Left ventricle myocardium inferior (tissue), 1 donor: ENCODE results near the gene ZCCHC24. TPM values are rescaled to one million over a fixed set of nuclear protein-coding genes. Genes with fewer than 3 reads are reported as not detected.

Source experiments
- DNase-seq: peaks from one replicate; pipeline ENCODE4 v3.0.0-alpha.2; 2020
- H3K27ac ChIP-seq: fragments of 200-600 bp; replicated peaks from 2 replicates; pipeline ENCODE4 v1.8.0; 2021
- H3K27me3 ChIP-seq: fragments of 200-600 bp; 2 replicates; pipeline ENCODE4 v1.8.0; 2021; ENCODE audit warnings: low read depth
- H3K36me3 ChIP-seq: fragments of 200-600 bp; 2 replicates; pipeline ENCODE4 v1.8.0; 2021
- H3K4me1 ChIP-seq: fragments of 200-600 bp; 2 replicates; pipeline ENCODE4 v1.8.0; 2021
- H3K4me3 ChIP-seq: fragments of 200-600 bp; 2 replicates; pipeline ENCODE4 v1.8.0; 2021; ENCODE audit warnings: mild to moderate bottlenecking, moderate library complexity
- H3K9me3 ChIP-seq: fragments of 200-600 bp; replicated peaks from 2 replicates; pipeline ENCODE4 v1.8.0; 2021
- CTCF ChIP-seq: fragments of 200-600 bp; IDR thresholded peaks from 2 replicates; pipeline ENCODE4 v1.8.0; 2021; ENCODE audit warnings: antibody characterized with exemption, mild to moderate bottlenecking, borderline replicate concordance
- intact Hi-C: fragments of 100-400 bp; cut with micrococcal nuclease; formaldehyde crosslinking; loops from one replicate; pipeline ENCODE4 v1.11.0; 2022
- total RNA-seq: library from RNA; stranded (reverse); fragmentation: NEBNext Ultra II Directional; extraction: Animal tissue kit (Norgen Biotek cat#: 25700); gene quantifications from one replicate; pipeline ENCODE4 v1.2.1, GENCODE V29; 2021
- donor health status: DM: no; HTN: yes; CAD: no; lungs with severe emphysema.

The ZCCHC24 gene
- total RNA-seq, 1 donor from 2014 or later: 47.5 TPM

- intact Hi-C loops: no loop called here
Measured at GRCh38 chr10:79446758-79447084, 1.3 kb upstream of the ZCCHC24 start.

DNA sequence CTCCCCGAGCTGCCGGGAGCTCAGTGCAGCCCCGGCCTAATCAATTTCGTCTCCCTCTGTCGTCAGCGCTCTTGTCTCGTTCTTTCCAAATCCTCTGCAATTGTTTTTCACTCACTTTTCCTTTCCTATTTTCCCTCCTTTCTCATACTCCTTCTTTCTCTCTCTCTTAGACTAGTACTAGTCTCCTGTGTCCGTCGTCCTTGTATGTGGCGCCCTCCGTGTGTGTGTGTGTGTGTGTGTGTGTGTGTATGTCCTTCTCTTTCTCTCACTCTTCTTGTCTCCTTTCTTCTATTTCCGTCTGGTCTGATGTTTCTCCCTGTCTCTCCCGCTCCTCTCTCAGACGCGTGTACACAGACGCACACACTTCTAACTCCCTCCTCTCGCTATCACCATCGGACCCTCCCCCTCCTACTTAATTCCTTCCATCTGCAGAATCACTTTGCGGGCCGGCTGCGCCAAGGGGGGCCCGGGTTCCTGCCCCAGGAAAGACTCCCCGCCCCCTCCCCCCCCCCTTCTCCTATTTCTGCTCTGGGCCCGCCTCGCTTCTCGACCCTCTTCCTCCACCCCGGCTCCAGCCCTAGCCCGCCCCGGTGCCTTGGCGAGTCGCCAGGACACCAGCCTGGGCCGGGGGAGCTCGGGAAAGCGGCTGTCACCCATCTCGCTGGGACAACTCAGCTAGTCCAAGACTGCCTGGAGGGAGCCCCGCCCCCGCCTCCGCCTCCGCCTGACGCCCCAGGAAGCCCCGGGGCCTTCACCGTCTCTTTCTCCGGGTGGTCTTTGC is 743 bp upstream of the ZCCHC24 start:
- TF ChIP-seq CTCF: no peak
- Histone ChIP-seq H3K27me3 (no peaks in the 10 kb centered on the region), H3K27ac (peak overlapping the region; percentile 99), H3K36me3 (no peaks in the 10 kb centered on the region), H3K9me3 (no peaks in the 10 kb centered on the region), H3K4me1 (peaks cover 52% of the 10 kb centered on the region), H3K4me3 (peak overlapping the region; percentile 99)
- intact Hi-C loops: no loop called here
- DNase-seq: peak; percentile 78

More at GRCh38 chr10:79446758-79447084, 1.3 kb upstream of the ZCCHC24 start:
- H3K27me3 ChIP-seq: no peaks in the 10 kb centered on the region
- TF ChIP-seq CTCF: no peak
- peak overlapping the region; percentile 99 for H3K27ac ChIP-seq
- DNase-seq: no peak
- no peaks in the 10 kb centered on the region for H3K9me3 ChIP-seq
- H3K4me3 ChIP-seq: peak overlapping the region; percentile 99
- H3K36me3 ChIP-seq: no peaks in the 10 kb centered on the region
- peaks cover 46% of the 10 kb centered on the region for H3K4me1 ChIP-seq

GRCh38 chr10:79444199-79445119 is 965 bp downstream of the ZCCHC24 start:
- DNase-seq: peak; percentile 81
- Histone ChIP-seq H3K4me1 (peaks cover 68% of the 10 kb centered on the region), H3K4me3 (peak overlapping the region; percentile 99), H3K36me3 (peaks cover 5% of the 10 kb centered on the region), H3K27me3 (no peaks in the 10 kb centered on the region), H3K27ac (peak overlapping the region; percentile 99), H3K9me3 (no peaks in the 10 kb centered on the region)
- intact Hi-C loops: no loop called here
- TF ChIP-seq CTCF: no peak

GRCh38 chr10:79443338-79444198 is 1.9 kb downstream of the ZCCHC24 start:
- intact Hi-C loops: no loop called here
- Histone ChIP-seq H3K27me3 (no peaks in the 10 kb centered on the region), H3K9me3 (no peaks in the 10 kb centered on the region), H3K36me3 (peaks cover 5% of the 10 kb centered on the region), H3K27ac (peak overlapping the region; percentile 99), H3K4me1 (peaks cover 77% of the 10 kb centered on the region), H3K4me3 (peak overlapping the region; percentile 99)
- no peak for TF ChIP-seq CTCF
- DNase-seq: no peak
